Tibial nerve (tissue), 3 donors: Measurements from ENCODE around the gene CKMT2.

Source experiments
- POLR2A ChIP-seq, 2 donors: fragments of 450-650 bp; IDR thresholded peaks; one replicate each; pipeline ENCODE4 v1.6.1; 2017; ENCODE audit warnings: antibody characterized with exemption in 2 of 2, mild to moderate bottlenecking in 2 of 2, moderate library complexity in 2 of 2
- TF ChIP-seq, protein P1 (sequence below), 5 experiments: fragments of 200-600 bp in 3 of 5; fragments of 450-650 bp in 2 of 5; sonication (generic) in 3 of 5; IDR thresholded peaks; one replicate each; pipeline ENCODE4 v1.5.1; 2016 to 2019; ENCODE audit warnings: antibody characterized with exemption in 5 of 5, mild to moderate bottlenecking in 3 of 5, moderate library complexity in 2 of 5

DNA sequence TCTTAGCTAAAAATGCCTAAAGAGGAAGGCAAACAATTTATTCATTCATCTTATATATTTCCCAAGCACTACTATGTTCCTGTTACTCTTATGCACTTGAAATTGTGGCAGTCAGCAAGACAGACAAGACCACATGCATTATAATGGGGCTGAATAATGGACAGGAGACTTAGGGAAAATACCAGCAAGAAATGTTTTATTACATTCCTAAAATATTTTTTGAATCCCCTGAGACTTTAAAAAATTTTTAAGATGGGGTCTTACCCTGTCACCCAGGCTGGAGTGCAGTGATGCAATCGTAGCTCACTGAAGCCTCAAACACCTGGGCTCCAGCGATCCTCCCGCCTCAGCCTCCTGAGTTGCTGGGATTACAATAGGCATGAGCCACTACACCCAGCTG is 81.5 kb downstream of the CKMT2 start:
- TF ChIP-seq, protein P1, sequence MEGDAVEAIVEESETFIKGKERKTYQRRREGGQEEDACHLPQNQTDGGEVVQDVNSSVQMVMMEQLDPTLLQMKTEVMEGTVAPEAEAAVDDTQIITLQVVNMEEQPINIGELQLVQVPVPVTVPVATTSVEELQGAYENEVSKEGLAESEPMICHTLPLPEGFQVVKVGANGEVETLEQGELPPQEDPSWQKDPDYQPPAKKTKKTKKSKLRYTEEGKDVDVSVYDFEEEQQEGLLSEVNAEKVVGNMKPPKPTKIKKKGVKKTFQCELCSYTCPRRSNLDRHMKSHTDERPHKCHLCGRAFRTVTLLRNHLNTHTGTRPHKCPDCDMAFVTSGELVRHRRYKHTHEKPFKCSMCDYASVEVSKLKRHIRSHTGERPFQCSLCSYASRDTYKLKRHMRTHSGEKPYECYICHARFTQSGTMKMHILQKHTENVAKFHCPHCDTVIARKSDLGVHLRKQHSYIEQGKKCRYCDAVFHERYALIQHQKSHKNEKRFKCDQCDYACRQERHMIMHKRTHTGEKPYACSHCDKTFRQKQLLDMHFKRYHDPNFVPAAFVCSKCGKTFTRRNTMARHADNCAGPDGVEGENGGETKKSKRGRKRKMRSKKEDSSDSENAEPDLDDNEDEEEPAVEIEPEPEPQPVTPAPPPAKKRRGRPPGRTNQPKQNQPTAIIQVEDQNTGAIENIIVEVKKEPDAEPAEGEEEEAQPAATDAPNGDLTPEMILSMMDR (IDR thresholded peaks at IDR 0.05) = no peak
- TF ChIP-seq POLR2A (IDR thresholded peaks at IDR 0.05) = no peak
